Testis (tissue), 3 donors: ENCODE measurements around the gene INPP5F. TPM values are rescaled to one million over a fixed set of nuclear protein-coding genes. Genes with fewer than 3 reads are reported as not detected.
A peak's percentile ranks its signal among the peaks of the same experiment; 100 is the strongest.

Source experiments
- DNase-seq: peaks from one replicate; pipeline ENCODE4 v3.0.0-alpha.2; 2019
- H3K27ac ChIP-seq, 2 donors: fragments of 200-600 bp; sonication (generic); one replicate each; pipeline ENCODE4 v1.5.1; 2019
- H3K27me3 ChIP-seq: fragments of 200-600 bp; sonication (generic); one replicate; pipeline ENCODE4 v1.5.1; 2019
- H3K36me3 ChIP-seq: fragments of 200-600 bp; sonication (generic); one replicate; pipeline ENCODE4 v1.5.1; 2017; ENCODE audit warnings: low read depth; ENCODE audit errors: missing control alignments
- H3K4me1 ChIP-seq: fragments of 200-600 bp; sonication (generic); one replicate; pipeline ENCODE4 v1.5.1; 2019
- H3K4me3 ChIP-seq, 2 donors: fragments of 200-600 bp; sonication (generic); one replicate each; pipeline ENCODE4 v1.5.1; 2017 to 2019
- H3K9me3 ChIP-seq: fragments of 200-600 bp; sonication (generic); one replicate; pipeline ENCODE4 v1.5.1; 2017
- CTCF ChIP-seq, 3 experiments: fragments of 450-650 bp in 2 of 3; fragments of 200-600 bp in 1 of 3; sonication (generic) in 1 of 3; IDR thresholded peaks; one replicate each; pipeline ENCODE4 v1.5.1; 2016 to 2019; ENCODE audit warnings: antibody characterized with exemption in 3 of 3, mild to moderate bottlenecking in 2 of 3, moderate library complexity in 1 of 3
- POLR2A ChIP-seq: fragments of 450-650 bp; IDR thresholded peaks from one replicate; pipeline ENCODE4 v1.6.1; 2017; ENCODE audit warnings: antibody characterized with exemption, mild to moderate bottlenecking, moderate library complexity
- WGBS, 2 donors: methylation state at CpG; one replicate each; pipeline ENCODE4 v1.1.5; 2018; 5-methylcytosine and 5-hydroxymethylcytosine counted together
- intact Hi-C: fragments of 100-400 bp; cut with DNase I; formaldehyde crosslinking; loops from one replicate; pipeline ENCODE4 v1.15.1; 2023; ENCODE audit warnings: low total_unique reads
- polyA plus RNA-seq: library from polyadenylated mRNA; stranded (reverse); fragments of 350-450 nt; fragmentation: Illumina TruSeq; extraction: RNeasy Lipid Tissue Mini Kit (QIAGEN cat#74804); gene quantifications from one replicate; pipeline ENCODE4 v1.2.3, GENCODE V29; 2014; ENCODE audit warnings: low read depth, low replicate concordance; ENCODE audit not compliant: insufficient read depth
- small RNA-seq, 2 donors: library from RNA; depleted of rRNA; stranded (forward); fragments of <200 nt; gene quantifications; one replicate each; pipeline ENCODE3, GENCODE V24; 2016
- total RNA-seq, 2 donors: library from RNA; depleted of rRNA; stranded (reverse); fragments of >200 nt; gene quantifications; one replicate each; pipeline ENCODE4 v1.2.3, GENCODE V29; 2016

Gene INPP5F
- total and polyA plus RNA-seq, 3 donors from 2014 or later: 19.0 to 23.8 (median 21.9) TPM

GRCh38 chr10:119872860-119873681, 147.2 kb downstream of the INPP5F start:
- Histone ChIP-seq H3K36me3 (no peaks in the 10 kb centered on the region), H3K4me3 (peak overlapping the region; percentile 86 to 87), H3K4me1 (peaks cover 8% of the 10 kb centered on the region), H3K27me3 (no peaks in the 10 kb centered on the region), H3K9me3 (no peaks in the 10 kb centered on the region), H3K27ac (peak overlapping the region; percentile 86 to 90)
- no peak for TF ChIP-seq POLR2A
- peak in 1 of 3 experiments; percentile 3 for TF ChIP-seq CTCF (IDR thresholded peaks at IDR 0.05)
- 0 to 1% methylated on average over 19 to 74 of the region's 75 CpGs for WGBS, 2 donors
- DNase-seq: peak; percentile 89
- intact Hi-C loops: no loop called here

- intact Hi-C loops: no loop called here
- H3K4me1 ChIP-seq: no peaks in the 10 kb centered on the region
- H3K27me3 ChIP-seq: no peaks in the 10 kb centered on the region
- H3K9me3 ChIP-seq: no peaks in the 10 kb centered on the region
- no peak overlapping the region for H3K27ac ChIP-seq
- H3K36me3 ChIP-seq: no peaks in the 10 kb centered on the region
- 85 to 90% methylated on average over 2 of the region's 2 CpGs for WGBS, 2 donors
- TF ChIP-seq CTCF (IDR thresholded peaks at IDR 0.05) (no peak), POLR2A (no peak)
- H3K4me3 ChIP-seq: no peak overlapping the region
- no peak for DNase-seq
These were observed 152.7 kb downstream of the INPP5F start for GRCh38 chr10:119878524-119878923.

Small RNA genes within 50 kb of the gene (small RNA-seq; reads per million reads assigned to genes)
- 0 reads per million in 2 donors for gene RN7SL846P

Other genes with a start within 250 kb of the INPP5F start
- gene RGS10, start 183.3 kb upstream of the INPP5F start, total RNA-seq: 1 to 10 TPM; 3.6 to 7.1 TPM
- gene RGS10, start 183.3 kb upstream of the INPP5F start, polyA plus RNA-seq: 13.7 TPM
- 10 to 100 TPM; 71.0 to 82.3 TPM for gene TIAL1, start 129.1 kb upstream of the INPP5F start, total RNA-seq
- gene TIAL1, start 129.1 kb upstream of the INPP5F start, polyA plus RNA-seq: 104 TPM
- gene BAG3, start 74.7 kb upstream of the INPP5F start, total RNA-seq: 10 to 100 TPM; 36.7 to 44.8 TPM
- 50.3 TPM for gene BAG3, start 74.7 kb upstream of the INPP5F start, polyA plus RNA-seq
- 10 to 100 TPM; 47.4 to 47.9 TPM for gene MCMBP, start 146.8 kb downstream of the INPP5F start, total RNA-seq
- gene MCMBP, start 146.8 kb downstream of the INPP5F start, polyA plus RNA-seq: 42.3 TPM
- gene SEC23IP, start 166.7 kb downstream of the INPP5F start, total RNA-seq: 10 to 100 TPM; 42.5 to 43.3 TPM
- 48.9 TPM for gene SEC23IP, start 166.7 kb downstream of the INPP5F start, polyA plus RNA-seq